Stimulated activated CD8-positive, alpha-beta memory T cell treated with anti-CD3 and anti-CD28 coated beads, Interleukin-7, amount 100 ng/mL, for 4 hours (primary cell): ENCODE results near the gene PNPLA7.
"Not testable (repeated sequence)": the region's sequence is repeated elsewhere in the genome, so short reads cannot be mapped to it uniquely, and the experiment has no call there.

ENCODE experiments used
- DNase-seq, 2 donors: peaks; one replicate each; pipeline ENCODE4 v3.0.0-alpha.2; 2020; ENCODE audit warnings: low read depth in 2 of 2

Gene PNPLA7

GRCh38 chr9:137513801-137514570, 36.2 kb downstream of the PNPLA7 start:
- not testable (repeated sequence) for DNase-seq

DNA sequence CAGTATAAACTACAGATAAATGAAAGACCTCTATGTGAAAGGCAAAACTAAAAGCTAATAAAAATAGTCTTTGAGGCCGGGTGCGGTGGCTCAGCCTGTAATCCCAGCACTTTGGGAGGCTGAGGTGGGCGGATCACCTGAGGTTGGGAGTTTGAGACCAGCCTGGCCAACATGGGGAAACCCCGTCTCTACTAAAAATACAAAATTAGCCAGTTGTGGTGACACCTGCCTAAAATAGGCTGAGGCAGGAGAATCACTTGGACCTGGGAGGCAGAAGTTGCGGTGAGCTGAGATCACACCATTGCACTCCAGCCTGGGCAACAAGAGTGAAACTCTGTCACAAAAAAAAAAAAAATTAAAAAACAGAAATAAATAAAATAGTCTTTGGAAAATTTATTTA, 37.1 kb downstream of the PNPLA7 start:
- not testable (repeated sequence) for DNase-seq

- no peak for DNase-seq
Measured at GRCh38 chr9:137511758-137512463, 38.3 kb downstream of the PNPLA7 start.

DNA sequence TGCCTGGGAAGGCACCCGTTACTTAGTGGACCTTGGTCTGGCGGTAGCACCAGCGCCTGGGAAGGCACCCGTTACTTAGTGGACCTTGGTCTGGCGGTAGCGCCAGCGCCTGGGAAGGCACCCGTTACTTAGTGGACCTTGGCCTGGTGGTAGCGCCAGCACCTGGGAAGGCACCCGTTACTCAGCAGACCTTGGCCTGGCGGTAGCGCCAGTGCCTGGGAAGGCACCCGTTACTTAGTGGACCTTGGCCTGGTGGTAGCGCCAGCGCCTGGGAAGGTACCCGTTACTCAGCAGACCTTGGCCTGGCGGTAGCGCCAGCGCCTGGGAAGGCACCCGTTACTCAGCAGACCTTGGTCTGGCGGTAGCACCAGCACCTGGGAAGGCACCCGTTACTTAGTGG, 39.1 kb downstream of the PNPLA7 start:
- DNase-seq = not testable (repeated sequence)

- DNase-seq = no peak
Measured at GRCh38 chr9:137509198-137509597, 41.0 kb downstream of the PNPLA7 start.

DNA sequence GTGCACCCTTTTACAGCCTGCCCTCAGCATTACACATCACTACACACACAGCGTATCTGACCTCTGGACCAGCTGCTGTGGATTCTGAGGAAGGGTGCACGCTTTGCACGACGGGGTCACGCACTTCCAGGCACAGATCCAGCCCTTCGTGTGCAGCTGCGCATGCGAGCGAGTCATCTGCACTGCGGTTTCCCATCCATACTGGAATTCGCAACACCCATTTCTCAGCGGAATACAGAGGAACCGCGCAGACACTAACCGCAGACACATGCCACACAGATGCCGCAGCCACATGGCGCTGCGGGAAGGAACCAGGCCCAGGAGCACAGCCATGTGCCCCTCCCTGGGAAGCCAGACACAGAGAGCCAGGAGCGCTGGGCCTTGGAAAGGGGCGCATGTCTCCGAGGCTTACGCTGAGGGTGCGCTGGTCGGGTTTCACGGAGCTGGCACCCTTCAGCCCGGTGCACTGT, 43.5 kb downstream of the PNPLA7 start:
- DNase-seq = no peak

- no peak for DNase-seq
Measured at GRCh38 chr9:137506274-137506673, 43.9 kb downstream of the PNPLA7 start.

- DNase-seq = no peak
Measured at GRCh38 chr9:137505421-137506140, 44.6 kb downstream of the PNPLA7 start.

GRCh38 chr9:137504432-137504777, 45.8 kb downstream of the PNPLA7 start:
- DNase-seq = no peak

DNA sequence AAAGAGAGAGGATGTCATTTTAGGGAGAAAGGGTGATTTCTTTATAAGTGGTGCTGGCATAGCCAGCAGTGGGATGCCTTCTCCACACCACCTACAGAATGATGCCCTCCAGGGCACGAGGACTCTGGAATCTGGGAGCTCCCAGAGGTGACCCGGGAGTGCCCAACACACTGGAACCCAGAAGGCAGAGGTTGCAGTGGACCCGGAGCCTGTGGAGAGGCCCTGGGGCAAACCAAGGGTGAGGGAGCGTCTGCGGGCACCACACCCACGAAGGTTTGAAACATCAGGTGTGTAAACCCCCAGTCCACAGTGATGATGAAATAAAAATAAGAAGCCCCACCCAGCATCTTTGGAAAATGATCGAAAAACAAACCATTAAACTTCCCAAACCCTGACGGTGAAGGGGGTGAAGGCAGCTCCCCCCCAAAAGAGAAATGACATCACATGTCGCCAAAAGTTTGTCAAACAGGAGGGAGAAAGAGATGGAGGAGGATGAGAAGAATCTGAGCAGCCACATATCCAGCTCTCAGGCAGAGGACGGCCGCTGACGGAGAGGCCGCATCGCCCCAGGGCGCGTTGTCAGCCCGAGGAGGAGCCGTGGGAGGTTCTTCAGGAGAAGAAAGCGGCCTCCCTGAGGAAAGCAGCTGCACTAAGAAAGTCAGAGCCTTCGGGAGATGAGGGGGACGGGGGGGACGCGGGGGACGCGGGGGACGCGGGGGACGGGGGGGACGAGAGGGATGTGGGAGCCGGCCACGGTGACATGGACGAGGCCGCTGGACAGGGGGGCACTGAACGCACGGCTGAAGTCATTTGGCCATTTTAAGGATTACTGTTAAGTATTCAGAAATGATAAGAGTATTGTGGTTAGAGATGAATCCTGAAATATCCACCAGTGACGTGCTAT, 47.9 kb downstream of the PNPLA7 start:
- no peak for DNase-seq

- DNase-seq = no peak
Measured at GRCh38 chr9:137501457-137501856, 48.7 kb downstream of the PNPLA7 start.

DNA sequence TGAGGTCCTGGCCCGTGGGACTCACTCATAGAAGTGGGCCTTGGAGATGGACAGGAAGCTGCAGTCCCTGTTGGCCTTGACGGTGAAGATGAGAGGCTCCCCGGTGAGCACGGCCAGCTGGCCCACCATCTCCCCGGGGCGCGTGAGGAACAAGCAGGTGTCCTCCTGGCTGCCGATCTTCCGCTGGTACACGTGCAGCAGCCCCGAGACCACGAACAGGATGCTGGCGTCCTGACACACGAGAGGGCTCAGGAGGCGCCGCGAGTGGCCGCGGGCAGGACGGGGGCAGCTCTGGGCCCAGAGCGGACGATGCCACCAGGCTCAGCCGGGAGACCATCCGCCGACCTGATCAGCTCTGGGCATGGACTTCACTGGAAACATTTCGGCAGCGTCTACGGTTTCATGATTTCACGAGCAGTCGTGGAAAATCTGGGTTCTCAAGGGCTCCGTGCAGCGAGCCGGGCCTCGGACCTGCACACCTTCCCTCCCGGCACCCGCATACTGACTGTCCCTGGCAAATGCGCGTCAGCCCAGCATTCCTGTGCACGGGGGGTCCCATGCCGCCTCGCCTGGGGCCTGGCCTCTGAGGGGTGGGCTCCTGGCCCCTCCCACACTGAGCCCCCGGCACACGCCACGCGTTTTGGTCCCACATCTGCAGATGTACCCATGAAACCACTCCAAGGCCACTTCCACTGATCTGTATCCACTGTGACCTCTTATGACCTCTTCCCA, 49.4 kb downstream of the PNPLA7 start:
- DNase-seq = no peak

GRCh38 chr9:137499858-137500661, 50.1 kb downstream of the PNPLA7 start:
- DNase-seq = no peak

DNA sequence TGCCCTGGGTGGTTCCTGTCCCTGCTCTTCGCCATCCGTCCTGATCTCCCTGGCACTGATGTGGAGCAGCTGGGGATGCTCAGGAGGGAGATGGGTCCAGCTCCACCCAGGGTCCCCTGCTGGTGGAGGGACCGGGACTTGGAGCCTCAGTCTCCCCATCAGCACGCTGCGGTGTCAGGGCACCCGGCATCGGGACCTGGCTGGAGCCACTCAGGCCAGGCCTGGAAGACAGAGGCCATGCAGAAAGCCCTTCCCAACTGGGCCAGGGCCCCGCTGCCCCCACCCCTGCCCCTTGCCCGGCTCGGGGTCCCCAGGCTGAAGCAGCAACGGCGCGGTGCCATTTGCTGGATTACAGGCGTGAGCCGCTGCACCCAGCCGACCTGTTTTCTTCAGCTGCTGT, 50.8 kb downstream of the PNPLA7 start:
- DNase-seq = no peak

- no peak for DNase-seq
Measured at GRCh38 chr9:137498720-137499150, 51.5 kb downstream of the PNPLA7 start.

GRCh38 chr9:137497921-137498719, 52.1 kb downstream of the PNPLA7 start:
- no peak for DNase-seq

- no peak for DNase-seq
Measured at GRCh38 chr9:137496601-137497375, 53.4 kb downstream of the PNPLA7 start.
